ENCODE data around the gene CRIM1.
A peak's percentile ranks its signal among the peaks of the same experiment; 100 is the strongest.

The CRIM1 gene

GRCh38 chr2:36587101-36587500, 231.5 kb downstream of the CRIM1 start:
- no peak for DNase-seq

DNA sequence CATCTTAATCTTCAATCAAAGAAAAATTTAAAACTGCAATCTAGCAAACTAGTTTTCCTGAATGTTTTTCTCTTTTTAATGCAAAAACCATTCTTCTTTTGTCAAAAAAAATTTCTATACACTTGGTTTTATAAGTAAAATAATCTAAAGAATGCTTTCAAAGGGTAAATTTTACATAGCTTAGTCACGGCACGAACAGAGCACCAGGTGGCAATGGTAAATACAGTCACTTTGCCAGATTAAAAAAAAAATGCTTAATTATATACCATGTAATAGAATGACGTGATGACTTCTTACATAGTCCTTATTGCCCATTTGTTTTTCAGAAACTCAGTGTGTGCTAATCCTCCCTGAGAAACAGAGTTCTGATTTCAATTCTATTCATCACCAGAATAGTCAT, 232.0 kb downstream of the CRIM1 start:
- no peak for DNase-seq

DNA sequence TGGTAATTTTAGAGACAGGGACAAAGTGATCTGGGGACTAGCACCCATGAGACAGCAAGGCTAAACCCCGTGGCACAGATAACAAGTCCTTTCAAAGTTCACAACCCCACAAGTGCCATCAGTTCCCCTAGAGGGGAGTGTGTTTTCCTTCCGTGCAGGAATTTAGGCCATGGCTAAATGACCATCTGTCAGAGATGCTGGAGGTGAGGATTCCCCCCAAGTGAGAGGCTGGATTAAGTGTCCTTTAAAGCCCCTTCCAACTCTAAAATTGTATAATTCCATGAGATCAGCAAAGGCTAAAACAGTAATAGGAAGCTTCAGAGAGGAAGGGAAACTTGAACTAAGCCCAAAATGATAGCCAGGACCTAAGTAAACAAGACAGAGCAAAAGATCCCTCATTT, 233.7 kb downstream of the CRIM1 start:
- DNase-seq, result no peak

DNA sequence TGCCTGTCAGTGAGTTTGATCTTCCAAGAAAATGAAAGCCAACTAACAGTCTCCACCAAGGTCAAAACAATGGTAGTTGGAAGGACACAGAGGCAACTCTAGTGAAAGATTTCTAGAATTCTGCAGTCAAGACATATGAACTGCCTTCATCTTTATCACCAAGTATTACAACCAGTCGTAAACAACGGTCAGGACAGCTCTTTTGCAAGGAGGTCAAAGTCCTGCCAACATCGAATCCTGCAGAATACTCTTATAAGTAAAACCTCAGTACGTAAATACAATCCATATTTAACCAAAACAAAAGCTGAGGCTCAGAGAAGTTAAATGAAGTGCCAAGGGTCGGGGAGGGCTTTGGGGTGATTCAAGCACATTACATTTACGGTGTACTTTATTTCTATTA, 239.3 kb downstream of the CRIM1 start:
- no peak for DNase-seq

- no peak for DNase-seq
These were observed 240.8 kb downstream of the CRIM1 start for GRCh38 chr2:36596397-36596796.

DNA sequence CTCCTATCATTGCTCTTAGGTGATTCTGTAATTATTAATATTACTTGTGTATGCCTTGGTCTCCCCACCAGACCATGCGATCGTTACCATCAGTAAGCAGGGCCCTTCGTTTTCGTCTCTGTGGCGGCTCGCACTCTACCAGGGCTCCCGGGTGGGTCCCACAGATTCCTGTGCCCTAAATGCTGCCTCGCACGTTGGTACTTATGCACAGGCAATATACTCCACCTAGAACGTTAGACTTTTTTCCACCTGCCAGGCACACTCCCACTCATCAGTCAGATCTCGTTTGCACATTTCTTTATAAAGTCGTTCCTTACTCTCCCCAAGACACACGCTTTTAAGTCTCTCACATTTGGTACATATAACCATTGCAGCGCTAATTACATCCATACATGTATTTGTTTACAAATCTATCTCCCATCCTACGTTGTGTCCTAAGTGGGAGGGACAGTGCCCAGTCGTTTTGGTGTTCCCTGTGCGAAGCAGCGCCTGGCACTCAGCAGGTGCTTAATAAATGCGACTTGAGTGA, 241.5 kb downstream of the CRIM1 start:
- DNase-seq, result no peak

DNA sequence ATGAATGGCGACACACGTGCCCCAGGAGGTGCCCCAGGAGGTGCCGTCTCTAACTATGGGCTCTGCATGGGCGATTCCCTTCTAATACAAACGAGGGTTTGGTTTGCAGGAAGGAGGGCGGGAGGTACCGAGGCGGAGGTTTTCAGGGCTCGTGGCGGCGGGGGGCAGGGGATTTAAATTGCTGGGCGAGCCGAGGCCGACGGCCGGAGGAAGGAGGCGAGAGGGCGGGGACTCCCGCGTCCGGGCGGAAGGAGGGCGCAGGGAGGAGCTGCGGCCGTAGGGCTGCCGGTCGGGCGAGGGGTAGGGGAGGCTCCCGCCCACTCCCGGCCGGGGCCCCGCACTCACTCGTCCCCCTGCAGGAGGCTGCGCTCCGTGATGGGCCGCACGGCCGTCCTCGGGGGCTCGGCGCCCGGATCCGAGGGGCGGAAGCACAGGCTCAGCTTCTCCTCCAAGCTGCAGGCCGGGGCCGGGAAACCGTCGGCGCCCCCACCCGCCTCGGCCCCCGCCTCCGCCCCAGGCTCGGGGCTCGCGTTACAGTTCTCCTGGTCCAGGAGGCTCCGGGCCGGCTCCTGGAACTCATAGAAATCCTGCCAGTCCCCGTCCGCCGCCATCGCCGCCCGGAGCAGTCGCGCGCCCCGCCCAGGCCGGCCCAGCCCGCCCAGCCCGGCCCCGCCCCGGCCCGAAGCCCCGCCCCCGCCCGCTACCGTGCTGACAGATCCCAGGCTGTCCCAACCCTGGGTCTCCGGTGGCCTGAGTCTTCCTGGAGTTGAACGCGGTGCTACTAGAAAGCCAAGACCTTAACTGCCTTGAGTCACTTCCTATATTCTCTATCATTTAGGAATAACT, 242.2 kb downstream of the CRIM1 start, which contains the start of gene FEZ2:
Gene FEZ2 (minus strand): TSS at position 637 of the 846 bp plus-strand sequence. CDS start 26 bp downstream, at position 611.
- DNase-seq, result peak; percentile 28
